Activated CD8-positive, alpha-beta T cell treated with anti-CD3 and anti-CD28 coated beads for 36 hours (primary cell): ENCODE measurements around the gene KRT40. TPM values are rescaled to one million over a fixed set of nuclear protein-coding genes. Genes with fewer than 3 reads are reported as not detected.

ENCODE experiments used
- ATAC-seq: fragments of 200-7000 bp; cut with Tn5 transposase; one replicate; pipeline ENCODE4 v1.10.0; 2021; ENCODE audit warnings: mild to moderate bottlenecking, moderate library complexity
- CTCF ChIA-PET: fragments of 350-600 bp; sonication (Branson Sonifier 250); formaldehyde crosslinking; loops from one replicate; lab custom pipeline; 2021; ENCODE audit warnings: antibody characterized with exemption; lab: Charles Lee
- POLR2A ChIA-PET: fragments of 350-600 bp; sonication (Branson Sonifier 250); formaldehyde crosslinking; loops from one replicate; lab custom pipeline; 2021; ENCODE audit warnings: antibody characterized with exemption; lab: Charles Lee
- DNase-seq: peaks from one replicate; pipeline ENCODE4 v3.0.0-alpha.2; 2020
- H3K27ac Mint-ChIP-seq: one replicate; pipeline ENCODE4 v1.8.0; 2021; ENCODE audit warnings: mild to moderate bottlenecking, mixed read lengths
- H3K27me3 Mint-ChIP-seq: one replicate; pipeline ENCODE4 v1.8.0; 2021; ENCODE audit warnings: mixed read lengths
- H3K36me3 Mint-ChIP-seq: one replicate; pipeline ENCODE4 v1.8.0; 2021; ENCODE audit warnings: low read depth, mixed read lengths
- H3K4me1 Mint-ChIP-seq: one replicate; pipeline ENCODE4 v1.8.0; 2021; ENCODE audit warnings: low read depth, mixed read lengths
- H3K4me3 Mint-ChIP-seq: one replicate; pipeline ENCODE4 v1.8.0; 2021; ENCODE audit warnings: mild to moderate bottlenecking, moderate library complexity, mixed read lengths
- H3K9me3 Mint-ChIP-seq: one replicate; pipeline ENCODE4 v1.8.0; 2021; ENCODE audit warnings: mixed read lengths
- CTCF ChIP-seq: fragments of 200-600 bp; IDR thresholded peaks from one replicate; pipeline ENCODE4 v1.8.0; 2022; ENCODE audit warnings: antibody characterized with exemption, mild to moderate bottlenecking
- intact Hi-C: fragments of 100-400 bp; cut with micrococcal nuclease; formaldehyde crosslinking; loops from one replicate; pipeline ENCODE4 v1.10.0; 2022
- total RNA-seq, 2 experiments: library from RNA; stranded (reverse); gene quantifications; one replicate each; pipeline ENCODE4 v1.2.3, GENCODE V29; 2021

KRT40 gene
- total RNA-seq, 2 experiments from 2014 or later: not detected

GRCh38 chr17:41013181-41013580, 29.1 kb upstream of the KRT40 start:
- H3K27ac Mint-ChIP-seq: no peak overlapping the region

GRCh38 chr17:41012326-41013120, 28.4 kb upstream of the KRT40 start:
- no peak for ATAC-seq
- no peak for TF ChIP-seq CTCF
- POLR2A ChIA-PET: no interaction called here

More at GRCh38 chr17:41013181-41013580, 29.1 kb upstream of the KRT40 start:
- TF ChIP-seq CTCF: no peak
- ChIA-PET POLR2A (interaction anchor here (0.5 kb wide), 1 partner anchor 84 kb away, joined by 3 read pairs; no protein-coding TSS in a partner anchor), CTCF (no interaction called here)
- Mint-ChIP-seq H3K9me3 (no peaks in the 10 kb centered on the region), H3K36me3 (no peaks in the 10 kb centered on the region), H3K4me3 (no peak overlapping the region), H3K4me1 (no peaks in the 10 kb centered on the region), H3K27me3 (no peaks in the 10 kb centered on the region)
- DNase-seq (no peak), ATAC-seq (no peak)
- intact Hi-C loops: no loop called here

GRCh38 chr17:41010441-41010840, 26.3 kb upstream of the KRT40 start:
- CTCF ChIA-PET: interaction anchor here (0.6 kb wide), 1 partner anchor 248 kb away, joined by 3 read pairs; no protein-coding TSS in a partner anchor
- no peaks in the 10 kb centered on the region for H3K4me1 Mint-ChIP-seq

More at GRCh38 chr17:41012326-41013120, 28.4 kb upstream of the KRT40 start:
- CTCF ChIA-PET: no interaction called here
- Mint-ChIP-seq H3K36me3 (no peaks in the 10 kb centered on the region), H3K27me3 (no peaks in the 10 kb centered on the region), H3K27ac (no peak overlapping the region), H3K4me3 (no peak overlapping the region), H3K9me3 (no peaks in the 10 kb centered on the region), H3K4me1 (no peaks in the 10 kb centered on the region)
- intact Hi-C loops: no loop called here
- DNase-seq: no peak

GRCh38 chr17:41009936-41010335, 25.8 kb upstream of the KRT40 start:
- DNase-seq (no peak), ATAC-seq (no peak)
- TF ChIP-seq CTCF: no peak
- ChIA-PET CTCF (interaction anchor here (0.6 kb wide), 1 partner anchor 248 kb away, joined by 3 read pairs; no protein-coding TSS in a partner anchor), POLR2A (interaction anchor here (0.7 kb wide), 1 partner anchor 191 kb away, joined by 3 read pairs; no protein-coding TSS in a partner anchor)
- Mint-ChIP-seq H3K4me3 (no peak overlapping the region), H3K27me3 (no peaks in the 10 kb centered on the region), H3K4me1 (no peaks in the 10 kb centered on the region), H3K36me3 (no peaks in the 10 kb centered on the region), H3K27ac (no peak overlapping the region), H3K9me3 (no peaks in the 10 kb centered on the region)
- intact Hi-C loops: no loop called here

More at GRCh38 chr17:41010441-41010840, 26.3 kb upstream of the KRT40 start:
- Mint-ChIP-seq H3K36me3 (no peaks in the 10 kb centered on the region), H3K4me3 (no peak overlapping the region), H3K27ac (no peak overlapping the region), H3K27me3 (no peaks in the 10 kb centered on the region), H3K9me3 (no peaks in the 10 kb centered on the region)
- POLR2A ChIA-PET: interaction anchor here (0.7 kb wide), 1 partner anchor 191 kb away, joined by 3 read pairs; no protein-coding TSS in a partner anchor
- DNase-seq: no peak
- no peak for ATAC-seq
- TF ChIP-seq CTCF: no peak
- intact Hi-C loops: no loop called here

DNA sequence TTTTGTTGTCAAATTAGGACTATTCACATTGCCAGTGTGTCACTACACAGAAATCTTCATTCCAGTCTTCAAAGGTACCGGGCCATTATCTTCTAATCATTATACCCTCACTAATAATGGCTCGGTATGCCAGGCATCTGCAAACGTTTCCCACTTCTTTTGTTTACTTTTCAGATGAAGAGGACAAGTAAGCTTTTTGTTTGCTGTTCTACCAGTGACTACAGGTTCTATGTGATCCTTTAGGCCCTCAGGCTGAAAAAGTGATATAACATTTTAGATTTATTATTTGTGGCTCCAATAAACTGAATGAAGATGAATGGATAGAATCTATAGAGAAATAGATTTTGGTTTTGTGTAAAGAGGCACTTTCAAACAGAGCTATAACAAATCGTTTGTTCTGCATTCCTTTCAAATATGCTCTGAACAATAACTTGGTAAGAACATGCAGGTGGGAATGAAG, 25.2 kb upstream of the KRT40 start:
- intact Hi-C loops: no loop called here
- Mint-ChIP-seq H3K36me3 (no peaks in the 10 kb centered on the region), H3K4me3 (no peak overlapping the region), H3K4me1 (no peaks in the 10 kb centered on the region), H3K27ac (no peak overlapping the region), H3K9me3 (no peaks in the 10 kb centered on the region), H3K27me3 (no peaks in the 10 kb centered on the region)
- ChIA-PET CTCF (no interaction called here), POLR2A (no interaction called here)
- no peak for TF ChIP-seq CTCF
- no peak for DNase-seq
- no peak for ATAC-seq
